ENCODE results near the gene LKAAEAR1.

- TF ChIP-seq CREB1 (CRISPR knock-in tag; IDR thresholded peaks at IDR 0.05; ENCODE audit: low read depth): no peak
- no peak for TF ChIP-seq CTCF (conservative IDR thresholded peaks at IDR 0.05; ENCODE audit: low read depth in 2 of 2)
- no peak for TF ChIP-seq EZH2 (IDR thresholded peaks at IDR 0.05; ENCODE audit: low read depth, unreplicated experiment)
- no peak for TF ChIP-seq REST (IDR thresholded peaks at IDR 0.05; ENCODE audit: unreplicated experiment)
- TF ChIP-seq POLR2AphosphoS5 (IDR thresholded peaks at IDR 0.05; ENCODE audit: low read depth): no peak
- TF ChIP-seq ZNF114 (CRISPR knock-in tag; IDR thresholded peaks at IDR 0.05): no peak
Observed at GRCh38 chr20:64113796-64114355, 29.7 kb upstream of the LKAAEAR1 start.
